Measurements from ENCODE around the gene AMPD3.
A peak's percentile ranks its signal among the peaks of the same experiment; 100 is the strongest.

The AMPD3 gene

DNA sequence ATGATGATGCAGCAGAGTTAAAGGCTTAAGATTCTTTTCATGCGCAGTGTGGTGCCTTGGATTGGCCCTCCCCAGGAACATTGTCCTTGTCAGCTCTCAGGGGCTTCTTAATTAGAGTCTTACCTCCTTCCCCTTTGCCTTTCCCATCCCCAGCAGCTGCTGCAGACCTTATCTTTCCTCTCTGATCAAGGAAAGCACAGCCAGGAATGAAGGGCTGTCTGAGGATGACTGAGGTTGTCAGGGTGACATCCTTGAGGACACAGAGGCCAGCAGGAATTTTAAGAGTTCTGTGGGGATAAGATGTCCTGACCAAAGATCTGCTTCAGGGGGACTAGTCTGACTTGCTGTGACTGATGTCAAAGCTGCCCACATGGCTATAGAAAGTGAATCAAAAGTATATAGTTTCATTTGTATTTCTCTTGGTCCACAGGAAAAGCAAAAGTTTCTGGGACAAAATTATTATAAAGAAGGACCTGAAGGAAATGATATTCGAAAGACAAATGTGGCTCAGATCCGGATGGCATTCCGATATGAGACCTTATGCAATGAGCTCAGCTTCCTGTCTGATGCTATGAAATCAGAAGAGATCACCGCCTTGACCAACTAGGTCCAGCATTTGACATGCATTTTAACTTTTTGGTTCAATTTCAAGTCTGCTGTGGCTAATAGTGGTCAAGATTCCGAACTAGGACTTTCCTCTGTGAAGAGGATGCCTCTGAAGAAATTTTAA lies 50.4 kb downstream of the AMPD3 start:
- no peak for DNase-seq

DNA sequence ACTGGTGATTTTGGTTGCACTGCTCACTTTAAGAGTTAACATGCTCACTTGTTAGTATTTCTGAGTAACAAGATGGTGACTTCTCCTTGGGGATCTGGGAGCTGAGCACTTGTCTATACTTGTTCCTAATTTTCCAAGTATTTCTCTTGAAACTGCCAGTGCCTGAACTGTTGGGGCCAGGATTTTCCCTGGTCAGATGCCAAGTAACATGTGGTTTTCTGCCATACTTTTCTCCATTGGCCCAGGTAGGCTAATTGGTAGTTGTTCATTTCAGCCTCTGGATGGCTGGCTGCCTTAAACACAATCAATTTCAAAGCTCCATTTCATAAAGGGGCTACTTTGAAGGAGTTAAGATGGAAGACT lies 50.9 kb downstream of the AMPD3 start:
- DNase-seq = no peak

DNA sequence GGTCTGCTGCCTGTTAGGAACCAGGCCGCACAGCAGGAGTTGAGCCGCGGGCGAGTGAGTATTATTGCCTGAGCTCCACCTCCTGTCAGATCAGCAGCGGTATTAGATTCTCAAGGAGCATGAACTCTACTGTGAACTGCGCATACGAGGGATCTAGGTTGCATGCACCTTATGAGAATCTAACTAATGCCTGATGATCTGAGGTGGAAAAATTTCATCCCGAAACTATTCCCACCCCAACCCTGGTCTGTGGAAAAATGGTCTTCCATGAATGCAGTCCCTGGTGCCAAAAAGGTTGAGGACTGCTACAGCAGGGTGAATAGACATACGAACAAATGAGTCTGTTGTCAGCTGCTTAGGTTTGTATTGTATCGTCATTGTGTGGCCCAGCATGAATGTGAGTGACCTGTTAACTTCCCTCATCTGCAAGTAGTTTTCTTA lies 56.1 kb downstream of the AMPD3 start:
- no peak for DNase-seq

DNA sequence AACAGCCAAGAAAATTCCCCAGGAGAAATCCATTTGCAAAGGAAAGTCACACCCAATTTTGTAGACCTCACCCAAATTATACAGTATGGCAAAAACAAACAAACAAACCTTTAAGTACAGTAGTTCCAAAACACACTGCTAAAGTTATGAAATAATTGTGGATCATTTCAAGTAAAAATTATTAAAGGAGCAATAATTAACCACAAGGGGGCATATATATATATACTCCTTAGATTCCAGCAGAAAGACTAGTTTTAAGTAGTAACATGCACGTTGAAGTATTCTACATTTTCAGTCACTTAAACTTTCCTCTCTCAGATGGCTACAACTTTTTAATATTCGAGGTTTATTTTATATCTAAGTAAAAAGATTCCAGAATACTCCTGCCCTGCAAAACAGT lies 59.1 kb downstream of the AMPD3 start:
- no peak for DNase-seq

DNA sequence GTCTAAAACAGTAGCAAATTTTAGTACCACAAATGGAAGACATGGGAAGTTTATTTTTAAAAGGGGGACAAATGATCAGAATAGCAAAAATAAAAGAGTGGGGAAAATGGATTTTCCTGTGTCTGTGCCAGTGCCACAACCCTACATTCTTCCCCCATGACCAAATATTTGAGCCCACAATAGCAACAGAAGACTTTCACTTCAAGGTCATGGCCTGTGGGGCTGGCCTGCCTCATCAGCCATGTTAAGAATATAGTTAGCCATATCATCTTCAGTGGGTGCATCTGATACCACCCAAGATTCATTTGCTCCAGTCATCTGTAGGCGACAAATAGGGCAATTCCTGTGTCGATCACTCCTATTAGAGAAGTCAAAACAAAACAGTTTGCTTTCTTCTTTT lies 59.6 kb downstream of the AMPD3 start:
- DNase-seq = no peak

DNA sequence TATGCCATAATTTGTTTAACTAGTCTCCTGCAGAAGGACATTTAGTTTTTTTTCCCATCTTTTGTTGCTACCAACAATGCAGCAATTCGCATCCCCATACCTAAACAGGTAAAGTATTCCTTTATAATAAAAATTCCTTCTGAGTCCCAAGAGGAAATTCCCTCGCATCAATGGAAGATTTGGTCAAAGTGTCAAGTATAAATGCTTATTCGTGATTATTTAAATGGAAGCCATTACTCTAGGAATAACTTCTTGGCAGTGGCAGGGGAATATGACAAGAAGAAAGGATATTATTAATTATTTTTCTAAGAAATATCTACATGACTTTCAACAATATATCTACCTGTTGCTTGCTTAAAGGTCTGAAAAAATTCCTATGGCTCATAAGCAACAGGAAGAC lies 60.4 kb downstream of the AMPD3 start:
- DNase-seq = no peak

DNA sequence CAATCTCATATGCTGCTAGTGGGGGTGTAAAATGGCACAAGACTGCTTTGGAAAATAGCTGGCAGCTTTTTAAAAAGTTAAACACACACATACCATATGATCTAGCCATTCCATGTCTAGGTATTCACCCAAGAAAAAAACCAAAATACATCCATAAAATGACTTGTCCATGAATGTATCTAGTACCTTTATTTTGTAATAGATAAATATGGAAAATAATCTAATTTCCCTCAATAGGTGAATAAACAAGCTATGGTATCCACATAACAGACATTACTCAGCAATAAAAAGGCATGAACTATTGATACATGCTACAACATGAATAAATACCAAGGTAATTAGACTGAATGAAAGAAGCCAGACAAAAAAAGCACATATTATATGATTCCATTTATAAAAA lies 63.1 kb downstream of the AMPD3 start:
- DNase-seq = no peak

DNA sequence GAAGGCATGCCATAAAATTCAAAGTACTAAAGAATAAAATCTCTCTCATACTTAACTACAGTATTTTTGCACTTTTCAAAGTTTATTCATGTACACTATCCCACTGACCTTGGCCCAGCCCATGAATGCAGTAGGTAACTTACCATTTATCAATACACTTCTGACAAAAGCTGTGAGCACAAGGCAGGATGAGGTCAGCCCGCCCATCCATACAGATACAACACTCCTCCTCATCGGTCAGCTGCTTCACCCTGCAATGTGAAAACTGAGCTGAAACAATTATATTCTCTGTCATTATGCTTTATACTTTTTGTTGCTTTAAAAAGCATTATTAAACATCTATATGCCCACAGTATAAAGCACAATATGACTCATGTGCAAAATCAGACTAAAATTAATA lies 63.8 kb downstream of the AMPD3 start:
- DNase-seq = no peak

DNA sequence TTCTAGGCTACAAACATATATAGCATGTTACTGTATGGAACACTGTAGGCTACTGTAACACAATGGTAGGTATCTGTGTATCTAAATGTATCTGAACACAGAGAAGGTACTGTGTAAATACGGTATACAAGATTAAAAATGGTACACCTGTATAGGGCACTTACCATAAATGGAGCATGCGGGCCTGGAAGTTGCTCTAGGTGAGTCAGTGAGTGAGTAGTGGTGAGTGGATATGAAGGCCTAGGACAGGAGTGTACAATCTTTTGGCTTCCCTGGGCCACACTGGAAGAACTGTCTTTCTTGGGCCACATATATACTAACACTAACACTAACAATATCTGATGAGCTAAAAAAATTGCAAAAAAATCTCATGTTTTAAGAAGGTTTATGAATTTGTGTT lies 64.6 kb downstream of the AMPD3 start:
- no peak for DNase-seq

DNA sequence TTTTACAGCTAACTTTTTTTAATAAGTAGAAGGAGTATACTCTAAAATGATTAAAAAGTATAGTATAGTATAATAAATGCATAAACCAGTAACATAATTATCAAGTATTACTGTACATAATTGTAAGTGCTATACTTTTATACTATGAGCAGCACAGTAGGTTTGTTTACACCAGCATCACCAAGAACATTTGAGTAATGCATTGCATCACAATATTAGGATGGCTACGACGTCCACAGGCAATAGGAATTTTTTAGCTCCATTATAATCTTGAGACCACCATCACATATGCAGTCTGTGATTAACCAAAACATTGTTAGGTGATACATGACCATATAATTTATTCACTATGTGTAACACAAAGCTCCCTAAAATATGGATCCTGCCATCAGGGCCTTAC lies 65.5 kb downstream of the AMPD3 start:
- no peak for DNase-seq

DNA sequence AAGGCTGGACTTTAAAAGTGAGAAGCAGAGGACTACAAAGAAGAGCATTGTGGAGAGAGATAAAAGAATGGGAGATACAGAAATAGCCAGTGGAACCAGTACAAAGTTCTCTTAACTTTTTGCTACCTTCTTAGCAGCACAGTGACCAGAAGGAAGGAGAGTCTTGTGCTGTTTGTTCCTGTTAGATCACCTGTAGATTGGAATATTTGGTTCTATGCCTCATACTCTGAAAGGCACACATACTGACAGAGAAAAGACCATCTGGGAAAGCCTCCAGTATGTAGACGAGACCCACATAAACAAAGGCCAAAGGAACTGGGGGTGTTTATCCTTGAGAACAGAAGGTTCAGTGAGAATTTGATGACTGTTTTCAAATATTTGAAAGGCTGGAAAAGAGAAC lies 67.2 kb downstream of the AMPD3 start:
- DNase-seq = no peak

DNA sequence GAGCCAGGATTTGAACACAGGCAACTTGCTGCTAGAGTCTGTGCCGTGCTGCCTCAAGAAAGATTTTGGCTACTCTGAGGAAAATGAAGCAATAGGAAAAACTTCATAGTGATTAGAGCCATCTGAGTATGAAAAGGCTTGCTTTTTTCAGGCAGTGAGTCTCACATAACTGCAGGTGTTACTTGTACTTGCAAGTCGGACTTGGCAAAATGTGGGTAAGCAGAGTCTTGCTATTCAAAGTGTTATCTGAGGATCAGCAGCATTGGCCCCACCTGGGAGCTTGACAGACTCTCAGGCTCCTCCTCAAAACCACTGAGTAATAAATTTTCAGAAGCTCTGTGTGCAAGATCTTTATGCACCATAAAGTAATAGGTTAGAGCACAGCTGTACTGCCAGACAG lies 67.9 kb downstream of the AMPD3 start:
- DNase-seq = no peak

DNA sequence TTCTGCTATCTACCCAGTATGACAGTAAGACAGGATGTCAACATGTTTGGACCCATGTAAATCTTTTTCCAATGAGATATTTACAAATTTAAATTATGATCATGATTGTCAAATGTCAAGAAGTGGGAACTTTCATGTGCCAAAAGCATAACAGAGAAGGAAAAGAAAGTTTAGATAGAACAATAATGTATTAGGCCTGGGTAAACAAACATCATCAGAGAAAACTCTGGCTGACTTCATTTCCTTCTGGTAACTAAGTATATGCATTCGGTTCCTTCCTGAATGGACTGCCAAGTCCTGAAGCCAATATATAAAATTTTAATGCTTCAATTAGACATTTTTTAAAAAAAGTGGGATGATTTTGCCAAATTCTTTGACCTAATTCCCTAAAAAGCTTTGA lies 69.4 kb downstream of the AMPD3 start:
- DNase-seq = no peak

DNA sequence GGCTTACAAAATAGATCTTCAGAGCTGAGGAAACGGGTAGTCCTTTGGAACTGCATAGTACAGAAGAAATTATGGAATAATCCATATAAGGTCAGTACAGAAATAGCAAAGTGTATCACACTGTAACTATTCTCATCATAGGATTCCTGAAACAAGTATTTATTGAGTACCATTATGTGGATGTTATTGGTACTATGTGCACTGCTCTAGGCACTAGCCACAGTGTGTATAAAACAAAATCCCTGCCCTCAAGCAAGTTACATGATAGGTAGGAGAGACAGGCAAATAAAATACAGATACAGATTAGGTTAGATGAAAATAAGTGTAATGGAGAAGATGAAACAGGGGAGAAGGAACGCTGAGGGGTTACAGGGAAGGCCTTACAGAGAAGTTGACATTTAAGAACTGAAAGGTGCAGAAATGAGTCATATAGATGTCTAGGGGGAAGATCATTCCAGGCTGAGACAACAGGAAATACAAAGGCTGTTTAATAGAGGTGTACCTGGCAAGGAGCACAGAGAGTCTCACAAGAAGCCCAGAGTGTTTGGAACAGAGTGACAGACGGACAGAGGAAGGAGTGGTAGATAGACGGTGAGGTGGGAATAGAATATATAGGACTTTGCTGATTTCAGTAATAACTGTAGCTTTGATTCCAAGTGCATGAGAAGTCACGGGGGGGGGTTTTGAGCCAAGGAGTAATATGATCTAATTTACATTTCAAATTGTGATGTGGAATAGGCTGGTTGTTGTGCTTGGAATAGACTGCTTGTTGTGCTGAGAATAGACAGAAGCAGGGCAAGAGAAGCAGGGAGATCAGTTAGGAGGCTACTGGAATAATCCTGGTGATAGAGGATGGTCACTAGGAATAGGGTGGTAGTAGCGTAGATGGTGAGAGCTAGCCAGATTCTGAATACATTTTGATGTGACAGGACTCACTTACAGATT lies 72.2 kb downstream of the AMPD3 start:
- DNase-seq = no peak

DNA sequence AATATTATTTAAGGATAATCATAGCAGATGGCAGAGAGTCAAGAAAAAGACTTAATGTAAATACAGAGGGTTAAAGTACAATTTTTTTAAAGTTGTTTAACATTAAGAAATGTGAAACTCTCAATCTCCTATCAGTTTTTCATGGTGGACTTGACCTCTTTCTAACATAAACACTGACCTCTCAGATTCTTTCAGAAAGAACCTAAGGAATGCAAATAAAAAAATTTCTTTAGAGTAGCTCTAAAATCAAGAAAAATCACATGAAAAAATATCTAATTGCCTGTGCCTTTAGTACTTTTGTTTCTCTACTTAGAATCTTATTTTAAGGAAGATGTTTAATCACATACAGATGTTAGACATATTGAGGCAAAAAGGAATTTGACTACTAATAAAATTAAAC lies 73.1 kb downstream of the AMPD3 start:
- DNase-seq = no peak

DNA sequence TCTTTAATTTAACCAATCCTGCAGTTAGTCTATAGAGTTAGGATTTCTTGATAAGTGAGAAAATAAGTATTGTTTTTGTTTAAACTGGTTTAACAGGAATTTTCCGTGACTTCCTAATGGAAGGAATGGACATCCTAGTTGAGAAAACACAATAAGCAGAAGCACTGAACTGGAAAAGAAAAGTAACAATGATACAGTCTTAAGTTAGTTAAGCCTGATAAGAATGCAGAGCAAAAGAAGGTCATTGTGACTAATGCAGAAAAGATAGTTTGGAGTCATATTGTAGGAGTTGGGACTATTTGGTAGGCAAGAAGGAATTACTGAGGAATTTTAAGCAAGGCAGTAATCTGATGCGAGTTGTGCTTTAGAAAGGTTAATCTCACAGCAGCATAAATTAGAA lies 74.2 kb downstream of the AMPD3 start:
- no peak for DNase-seq

DNA sequence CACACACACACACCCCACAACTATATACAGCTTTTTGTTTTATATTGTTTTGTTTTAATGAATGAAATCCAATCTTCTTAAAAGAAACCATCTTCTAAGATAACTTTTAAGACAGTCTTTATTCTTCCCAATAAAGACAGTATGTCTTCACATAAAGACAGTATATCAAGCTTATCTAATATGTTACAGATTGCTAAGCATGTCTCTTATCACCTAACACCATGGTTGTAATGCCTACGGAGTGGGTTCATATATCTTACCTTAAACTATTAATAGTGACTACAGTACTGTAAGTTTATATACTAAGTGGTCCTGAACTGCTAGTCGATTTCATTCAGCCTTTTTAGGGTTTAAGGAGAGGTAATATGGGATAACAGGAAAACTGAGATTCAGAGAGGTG lies 77.5 kb downstream of the AMPD3 start:
- DNase-seq = no peak

DNA sequence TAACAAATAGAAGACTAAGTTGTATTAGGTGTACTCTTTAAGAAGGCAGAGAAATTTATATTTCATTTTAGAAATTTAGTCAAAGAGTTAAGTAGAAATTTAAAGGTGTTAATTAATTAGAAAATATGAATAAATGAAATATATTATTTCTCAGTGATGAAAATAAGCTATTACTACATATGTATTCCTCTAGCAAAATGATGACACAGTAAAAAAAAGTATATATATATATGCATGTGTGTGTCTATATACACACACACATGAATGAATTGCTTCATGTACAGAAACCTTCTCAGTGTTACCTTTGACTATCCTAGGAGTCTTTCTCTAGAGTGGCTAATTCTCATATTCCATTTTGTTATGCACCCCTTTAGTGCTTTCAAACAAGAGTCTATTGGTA lies 78.3 kb downstream of the AMPD3 start:
- no peak for DNase-seq

DNA sequence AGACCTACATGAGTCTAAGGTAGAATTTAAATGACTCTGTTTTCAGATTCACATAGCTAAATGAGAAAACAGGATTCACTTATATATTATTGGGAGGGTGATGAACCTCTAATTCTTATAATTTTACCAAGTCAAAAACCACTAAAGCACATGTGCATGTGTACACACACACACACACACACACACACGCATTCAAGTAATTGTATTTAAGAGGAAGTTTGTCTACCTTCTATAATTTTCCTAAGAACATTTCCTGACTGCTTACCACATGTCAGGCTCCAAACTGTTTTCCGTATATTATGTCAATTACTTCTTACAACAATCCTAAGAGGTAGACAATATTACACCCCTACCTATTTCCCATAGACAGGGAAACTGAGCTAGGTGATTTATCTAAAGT lies 79.3 kb downstream of the AMPD3 start:
- DNase-seq = no peak

DNA sequence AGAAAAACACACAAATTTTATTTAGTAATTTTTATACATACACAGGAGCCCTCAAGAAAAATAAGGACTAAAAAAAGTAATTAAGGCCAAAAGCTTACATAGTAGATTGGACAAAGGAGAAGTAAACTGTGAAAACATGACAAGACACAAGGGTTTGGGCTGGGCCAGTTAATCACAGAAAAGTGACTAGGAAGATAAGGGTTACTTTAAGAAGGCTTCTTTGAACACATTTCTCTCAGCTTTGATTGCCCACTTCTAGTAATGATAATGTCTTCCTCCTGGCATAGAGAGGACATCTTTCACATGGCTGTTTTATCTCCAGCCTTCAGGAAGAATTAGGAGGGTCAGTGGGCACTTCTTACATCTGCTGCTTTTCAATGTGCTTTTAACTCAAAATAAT lies 82.5 kb downstream of the AMPD3 start:
- no peak for DNase-seq

DNA sequence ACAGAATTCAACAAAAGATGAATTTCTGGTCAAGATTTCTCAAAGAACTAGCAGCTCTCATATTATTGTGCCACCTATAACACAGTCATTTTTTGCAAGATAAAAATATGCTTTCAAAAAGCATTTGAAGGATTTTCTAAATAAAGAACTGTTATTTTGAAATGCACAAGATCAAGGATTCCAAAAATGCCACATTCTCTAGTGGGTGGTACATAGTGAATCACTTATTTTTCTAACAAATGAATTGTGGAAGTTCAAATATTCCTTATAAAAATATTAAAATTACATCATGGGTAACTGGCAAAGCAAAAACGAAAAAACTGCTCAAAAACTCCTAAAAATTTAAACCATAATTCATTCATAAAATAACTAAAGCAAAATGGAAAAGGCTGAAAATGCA lies 83.9 kb downstream of the AMPD3 start:
- no peak for DNase-seq

DNA sequence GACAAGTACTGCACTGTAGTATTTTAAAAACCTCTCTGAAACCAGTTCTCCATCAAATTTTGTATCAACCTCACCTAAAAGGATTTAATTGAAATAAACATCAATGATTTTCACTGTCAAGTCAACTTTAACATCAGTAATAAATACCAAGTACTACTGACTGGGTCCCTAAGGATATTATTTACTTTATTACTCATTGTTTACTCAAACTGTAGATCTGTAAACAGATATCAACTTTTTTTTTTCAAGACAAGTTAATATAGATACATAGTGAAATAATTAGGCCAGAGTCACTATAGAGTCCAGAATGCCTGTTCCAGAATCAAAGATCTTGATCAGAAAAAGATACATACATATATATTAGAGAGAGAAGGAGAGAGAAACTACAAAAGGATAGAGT lies 84.3 kb downstream of the AMPD3 start:
- DNase-seq = no peak

DNA sequence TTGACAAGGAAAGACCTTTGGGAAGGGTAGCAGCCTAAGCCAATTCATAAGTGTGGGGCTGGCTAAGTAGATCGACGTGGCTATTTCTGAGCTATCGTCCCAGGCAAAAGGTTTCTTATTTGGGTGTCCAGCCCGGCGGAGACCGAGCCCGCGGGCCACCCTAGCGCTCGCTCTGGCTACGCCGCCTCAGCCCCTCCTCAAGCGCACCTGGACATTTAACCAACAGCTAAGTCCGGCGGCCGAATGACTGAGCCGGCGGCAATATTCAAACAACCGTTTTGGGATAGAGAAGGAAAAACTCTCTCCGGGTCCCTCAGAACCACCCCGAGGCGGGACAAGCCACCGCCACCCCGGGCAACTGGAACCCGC lies 85.5 kb downstream of the AMPD3 start:
- DNase-seq = no peak

DNA sequence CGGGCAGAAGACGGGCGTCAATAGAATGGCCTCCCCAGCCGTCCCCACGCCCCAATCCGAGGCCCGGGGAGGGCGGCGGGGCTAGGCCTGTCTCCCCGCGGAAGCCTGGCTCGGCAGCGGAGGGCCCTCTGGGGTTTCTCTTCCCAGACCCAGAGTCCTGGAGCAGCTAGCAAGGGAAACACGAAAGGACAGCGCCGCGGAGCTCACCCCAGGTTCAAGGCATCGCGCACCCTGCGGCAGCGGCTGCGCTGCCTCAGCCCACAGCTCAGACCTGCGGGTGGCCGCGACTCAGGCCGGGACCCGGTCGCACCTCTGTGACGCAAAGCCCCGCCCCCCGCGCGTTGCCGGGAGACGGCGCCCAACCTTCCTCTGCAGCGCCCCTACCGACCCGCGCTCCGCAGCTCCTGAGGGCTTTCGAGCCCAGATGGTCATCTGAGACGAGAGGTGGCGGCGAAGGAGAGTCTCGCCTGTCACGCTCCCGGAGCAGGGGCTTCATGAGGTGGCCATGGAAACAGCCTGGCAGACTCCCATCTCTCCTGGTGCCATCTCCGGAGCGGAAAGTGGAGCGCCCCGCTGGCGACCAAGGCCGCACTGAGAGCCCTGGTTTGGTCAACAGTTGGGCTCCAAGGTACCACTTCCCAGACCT lies 86.0 kb downstream of the AMPD3 start, which contains the start of gene RNF141:
Gene RNF141, minus strand, starts transcription at position 273 of the 646 bp plus-strand sequence. CDS start 7,029 bp downstream, outside the sequence.
- DNase-seq = peak; percentile 95

Data from stimulated activated CD4-positive, alpha-beta T cell treated with anti-CD3 and anti-CD28 coated beads, Interleukin-1b, Interleukin-23, amount 100 ng/mL, for 48 hours (primary cell).